NCI-H2227 (cell line): Measurements from ENCODE around the gene BACE1.
"Not testable (repeated sequence)": the region's sequence is repeated elsewhere in the genome, so short reads cannot be mapped to it uniquely, and the experiment has no call there.

Source experiments
- DNase-seq: peaks from one replicate; lab custom pipeline; 2025; ENCODE audit not compliant: unreplicated experiment; lab: John Stamatoyannopoulos, UW

The BACE1 gene

GRCh38 chr11:117279711-117280376, 36.2 kb downstream of the BACE1 start:
- no peak for DNase-seq

DNA sequence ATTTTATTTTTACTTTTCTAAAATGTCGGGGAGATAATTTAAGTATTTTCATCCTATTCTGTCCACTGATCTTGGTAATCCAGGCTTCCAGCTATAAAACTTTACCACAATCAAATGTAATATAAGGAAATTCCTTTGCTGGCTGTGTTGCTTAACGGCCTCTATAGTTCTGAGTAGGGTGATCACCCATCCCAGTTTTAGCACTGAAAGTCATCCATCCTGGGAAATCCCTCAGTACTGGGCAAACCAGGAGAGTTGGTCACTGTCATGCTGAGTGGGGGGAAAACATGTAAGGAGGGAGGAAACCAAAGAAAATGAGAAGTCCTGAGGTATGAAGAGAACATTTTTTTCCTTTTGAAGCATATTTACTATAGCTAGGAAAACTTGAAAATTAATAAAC, 37.7 kb downstream of the BACE1 start:
- DNase-seq: no peak

DNA sequence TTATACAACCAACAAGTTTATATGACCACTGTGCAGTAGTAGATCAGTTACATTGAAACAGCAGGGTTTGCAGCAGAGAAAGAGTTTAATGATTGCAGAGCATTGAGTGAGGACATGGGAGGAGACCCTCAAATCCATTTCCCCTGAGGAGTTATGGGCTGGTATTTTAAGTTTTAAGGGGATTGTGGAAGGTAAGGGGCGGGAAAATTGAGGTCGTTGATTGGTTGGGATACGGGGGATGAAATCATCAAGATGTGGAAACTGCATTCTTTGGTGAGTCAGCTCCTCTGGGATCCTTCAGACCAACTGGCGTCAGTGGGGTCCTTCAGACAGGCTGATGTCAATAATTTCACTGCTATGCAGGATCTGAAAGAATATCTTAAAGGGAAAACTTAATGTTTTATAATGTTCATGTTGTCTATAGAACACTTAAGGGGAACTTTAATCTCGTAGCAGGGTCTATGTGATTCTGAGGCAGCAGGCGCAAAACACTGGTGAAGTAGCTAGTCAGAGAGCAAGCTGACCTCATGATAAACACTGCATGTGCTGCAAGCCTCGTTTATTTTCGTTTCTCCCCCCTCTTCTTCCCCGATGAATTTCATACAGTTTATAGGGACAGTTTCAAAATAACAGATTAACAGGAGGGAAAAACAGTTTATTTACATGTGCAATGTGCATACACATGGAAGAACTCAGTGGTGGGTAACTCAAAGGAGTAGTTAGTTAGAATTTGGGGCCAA, 42.3 kb downstream of the BACE1 start:
- peak; percentile 45 for DNase-seq

- DNase-seq: not testable (repeated sequence)
Observed at GRCh38 chr11:117272175-117272574, 43.9 kb downstream of the BACE1 start.

DNA sequence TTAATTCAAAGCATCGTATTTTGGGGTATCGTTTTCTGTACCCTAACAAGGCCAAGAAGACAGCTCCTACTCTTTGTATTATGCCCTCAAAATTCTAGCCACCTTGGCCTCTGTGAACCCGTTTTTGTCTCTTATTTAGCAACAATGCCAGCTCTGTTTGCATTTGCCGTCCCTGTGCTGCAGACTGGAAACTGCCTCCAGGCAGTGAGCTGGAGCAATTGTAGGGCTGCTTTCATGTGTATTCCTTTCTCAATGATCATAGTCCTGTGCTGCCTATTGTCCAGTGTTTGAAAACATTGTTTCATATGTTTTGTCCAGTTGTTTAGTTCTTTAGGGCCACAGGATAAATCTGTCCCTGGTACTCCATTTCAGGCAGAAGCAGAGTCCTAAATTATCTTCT, 44.8 kb downstream of the BACE1 start:
- no peak for DNase-seq

GRCh38 chr11:117269856-117270255, 46.2 kb downstream of the BACE1 start:
- DNase-seq: no peak

DNA sequence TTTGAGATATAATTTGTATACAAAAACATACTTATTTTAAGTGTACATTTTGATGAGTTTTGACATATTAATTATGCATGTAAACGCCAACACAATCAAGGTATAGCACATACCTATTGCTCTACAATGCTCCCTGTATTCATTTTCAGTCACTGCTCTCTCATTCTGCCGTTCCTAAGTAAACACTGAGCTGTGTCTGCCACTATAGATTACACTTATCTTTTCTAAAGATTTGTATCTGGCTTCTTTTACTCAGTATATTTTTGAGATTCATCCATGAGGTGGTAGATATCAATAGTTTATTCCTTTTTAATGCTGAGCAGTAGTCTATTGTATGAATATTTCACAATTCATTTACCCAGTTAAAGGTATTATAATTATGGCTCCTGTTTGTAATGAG, 50.3 kb downstream of the BACE1 start:
- no peak for DNase-seq

- not testable (repeated sequence) for DNase-seq
Observed at GRCh38 chr11:117264624-117265323, 51.3 kb downstream of the BACE1 start.

- no peak for DNase-seq
Observed at GRCh38 chr11:117259417-117259816, 56.6 kb downstream of the BACE1 start.

DNA sequence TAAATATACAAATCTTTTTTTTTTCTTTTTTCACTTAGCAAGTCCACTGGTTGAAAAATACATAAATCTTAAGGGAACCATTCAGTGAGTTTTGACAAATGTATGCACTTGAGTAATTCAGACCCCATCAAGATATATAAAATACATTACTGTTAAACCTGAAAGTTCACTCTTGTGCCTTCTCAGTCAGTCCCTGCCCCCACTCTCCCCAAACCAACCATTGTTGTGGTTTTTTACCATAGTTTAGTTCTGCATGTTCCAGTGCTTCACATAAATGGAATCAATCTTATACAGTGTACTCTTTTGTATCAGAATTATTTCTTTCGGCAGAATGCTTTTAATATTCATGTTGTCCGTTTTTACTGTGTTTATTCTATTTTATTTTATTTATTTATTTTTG, 57.5 kb downstream of the BACE1 start:
- no peak for DNase-seq

GRCh38 chr11:117256573-117256972, 59.5 kb downstream of the BACE1 start:
- no peak for DNase-seq

DNA sequence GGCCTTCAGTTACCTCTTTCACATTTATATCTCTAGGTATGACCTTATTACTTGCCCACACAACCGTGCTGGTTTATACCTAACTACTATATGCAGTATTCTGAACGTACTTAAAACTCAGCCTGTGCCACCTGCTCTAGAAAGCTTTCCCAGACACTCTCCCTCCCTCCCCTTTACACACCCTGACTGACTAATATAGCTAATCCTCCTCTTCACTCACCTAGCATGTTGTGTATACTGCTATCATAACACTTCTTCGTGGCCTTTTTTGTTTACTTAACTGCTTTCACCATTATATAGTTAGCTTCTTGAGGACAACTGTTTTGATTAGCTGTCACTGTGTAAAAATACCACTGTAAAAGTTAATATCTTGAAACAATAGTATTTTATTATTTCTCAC, 60.1 kb downstream of the BACE1 start:
- DNase-seq: no peak

GRCh38 chr11:117251506-117251905, 64.5 kb downstream of the BACE1 start:
- DNase-seq: no peak

DNA sequence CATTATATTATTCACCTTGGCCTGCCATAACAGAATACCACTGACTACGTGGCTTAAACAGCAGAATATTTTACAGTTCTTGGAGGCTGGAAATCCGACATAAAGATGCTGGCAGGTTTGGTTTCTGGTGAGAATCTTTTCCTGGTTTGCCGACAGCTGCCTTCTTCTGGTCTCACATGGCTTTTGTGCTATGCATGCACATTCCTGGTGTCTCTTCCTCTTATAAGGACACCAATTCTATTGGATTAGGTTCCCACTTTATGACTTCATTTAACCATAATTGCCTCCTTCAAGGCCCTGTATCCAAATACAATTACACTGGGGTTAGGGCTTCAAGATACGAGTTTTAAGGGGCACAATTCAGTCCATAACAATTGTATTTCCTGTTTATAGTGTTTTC, 66.5 kb downstream of the BACE1 start:
- DNase-seq: no peak

DNA sequence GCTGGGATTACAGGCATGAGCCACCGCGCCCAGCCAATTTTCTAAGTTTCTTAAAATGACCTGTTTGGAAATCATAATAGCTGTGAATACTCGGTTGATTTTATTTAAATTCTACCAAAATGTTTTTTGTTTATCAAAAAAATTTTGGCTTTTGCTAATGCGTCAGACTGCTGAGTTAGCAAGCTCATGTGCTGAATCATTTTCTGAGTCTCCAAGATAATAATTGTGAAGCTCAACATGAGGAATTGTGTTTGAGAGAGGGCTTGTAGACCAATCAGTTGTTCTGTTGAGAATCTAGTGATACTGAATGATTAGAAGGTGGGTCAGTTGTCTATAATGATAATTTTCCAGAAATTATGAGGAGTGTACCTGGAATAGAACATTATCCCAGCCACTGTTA, 67.7 kb downstream of the BACE1 start:
- DNase-seq: no peak

DNA sequence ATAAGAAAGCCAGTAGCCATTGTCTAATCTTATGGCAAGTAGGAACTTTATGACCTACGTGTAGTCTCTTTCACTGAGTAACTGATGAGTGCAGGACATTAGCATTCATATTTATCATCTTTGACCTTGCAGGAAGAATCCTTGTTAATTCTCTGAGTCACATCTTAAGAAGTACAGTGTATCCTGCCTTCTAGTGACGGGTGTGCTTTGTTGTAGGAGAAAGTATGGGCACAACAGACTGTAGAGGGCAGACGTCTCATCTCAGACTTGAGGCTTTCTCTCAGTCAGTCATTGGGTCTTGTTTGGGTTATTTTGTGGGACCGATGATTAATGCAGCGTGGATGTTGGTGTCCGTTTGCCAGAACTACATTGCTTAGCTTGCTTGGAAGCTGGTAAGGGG, 76.8 kb downstream of the BACE1 start:
- no peak for DNase-seq

- DNase-seq: no peak
Observed at GRCh38 chr11:117238221-117238620, 77.8 kb downstream of the BACE1 start.
